HUDEP-2 (cell line): ENCODE measurements around the gene JAM3.

Experiments used
- DNase-seq, 76 experiments: peaks; one replicate each; lab custom pipeline; 2025; ENCODE audit not compliant: unreplicated experiment in 76 of 76; lab: John Stamatoyannopoulos, UW

Gene JAM3

DNA sequence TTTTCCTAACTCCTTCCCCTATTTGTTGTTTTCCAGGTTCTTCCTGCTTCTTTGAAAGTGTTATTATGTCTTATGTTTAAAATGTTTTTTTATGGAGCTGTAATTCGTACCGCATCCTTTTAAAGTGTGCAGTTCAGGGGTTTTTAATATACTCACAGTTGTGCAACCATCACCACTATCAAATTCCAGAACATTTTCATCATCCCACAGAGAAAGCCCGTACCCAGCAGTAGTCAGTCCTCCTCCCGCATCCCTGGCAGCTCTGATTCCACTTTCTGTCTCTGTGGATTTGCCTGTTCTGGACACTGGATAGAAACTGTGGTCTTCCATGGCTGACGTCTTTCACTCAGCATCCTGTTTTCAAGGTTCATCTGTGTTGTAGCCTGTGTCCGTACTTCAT, 73.7 kb downstream of the JAM3 start:
- DNase-seq, result no peak

DNA sequence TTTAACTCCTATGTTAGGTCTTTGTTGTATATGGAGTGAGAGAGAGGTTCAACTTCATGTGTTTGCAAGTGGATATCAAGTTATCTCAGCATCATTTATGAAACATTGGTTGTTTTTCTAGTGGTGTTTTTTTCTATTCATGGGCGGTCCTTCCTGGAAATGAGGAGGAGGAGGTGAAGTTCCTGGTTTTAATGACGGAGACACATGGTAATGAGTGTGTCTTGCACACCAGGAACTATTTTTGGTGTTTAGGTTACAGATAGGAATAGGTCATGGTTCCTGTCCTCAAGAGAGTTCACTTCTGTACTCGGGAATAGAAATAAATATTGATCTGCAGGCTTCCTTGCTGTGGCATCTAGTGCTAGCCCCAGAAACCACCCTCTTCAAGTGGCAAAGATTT, 74.9 kb downstream of the JAM3 start:
- no peak for DNase-seq

DNA sequence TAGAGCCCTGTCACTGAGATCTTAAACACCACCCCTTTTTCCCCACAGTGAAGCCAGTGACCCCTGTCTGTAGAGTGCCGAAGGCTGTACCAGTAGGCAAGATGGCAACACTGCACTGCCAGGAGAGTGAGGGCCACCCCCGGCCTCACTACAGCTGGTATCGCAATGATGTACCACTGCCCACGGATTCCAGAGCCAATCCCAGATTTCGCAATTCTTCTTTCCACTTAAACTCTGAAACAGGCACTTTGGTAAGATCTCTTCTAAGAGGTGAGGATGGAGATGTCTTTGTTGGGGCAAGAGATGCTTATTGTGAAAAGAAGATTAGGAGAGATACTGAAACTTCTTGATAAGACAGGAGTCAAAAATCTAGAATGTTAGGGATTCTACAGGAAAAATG, 75.9 kb downstream of the JAM3 start:
- no peak for DNase-seq

DNA sequence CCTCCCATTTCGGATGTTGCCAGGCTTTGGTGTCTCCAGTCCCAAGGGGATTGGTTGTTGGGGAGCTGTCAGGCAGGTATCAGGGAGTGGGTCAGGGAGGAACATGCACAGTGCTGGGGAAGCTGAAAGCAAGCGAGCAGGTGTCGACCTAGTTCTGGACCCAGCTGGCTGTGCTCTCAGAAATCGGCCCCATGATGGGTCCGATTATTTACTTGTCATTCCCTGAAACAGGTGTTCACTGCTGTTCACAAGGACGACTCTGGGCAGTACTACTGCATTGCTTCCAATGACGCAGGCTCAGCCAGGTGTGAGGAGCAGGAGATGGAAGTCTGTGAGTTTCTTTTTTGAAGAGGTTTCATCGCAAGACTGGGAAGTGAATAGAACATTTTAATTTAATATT, 76.8 kb downstream of the JAM3 start:
- no peak for DNase-seq

DNA sequence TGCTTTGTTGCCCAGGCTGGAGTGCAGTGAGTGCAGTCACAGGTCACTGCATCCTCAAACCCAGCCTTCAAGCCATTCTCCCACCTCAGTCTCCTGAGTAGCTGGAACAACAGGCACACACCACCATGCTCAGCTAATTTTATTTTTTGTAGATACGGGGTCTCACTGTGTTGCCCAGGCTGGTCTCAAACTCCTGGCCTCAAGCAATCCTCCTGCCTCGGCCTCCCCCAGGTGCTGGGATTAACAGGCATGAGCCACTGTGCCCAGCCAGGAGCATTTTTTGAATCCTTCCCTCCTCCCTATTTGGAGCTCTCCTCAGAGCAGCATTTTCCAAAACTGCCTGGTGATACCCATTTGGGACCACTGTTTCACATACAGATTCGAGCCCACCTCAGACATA, 77.7 kb downstream of the JAM3 start:
- no peak for DNase-seq

DNA sequence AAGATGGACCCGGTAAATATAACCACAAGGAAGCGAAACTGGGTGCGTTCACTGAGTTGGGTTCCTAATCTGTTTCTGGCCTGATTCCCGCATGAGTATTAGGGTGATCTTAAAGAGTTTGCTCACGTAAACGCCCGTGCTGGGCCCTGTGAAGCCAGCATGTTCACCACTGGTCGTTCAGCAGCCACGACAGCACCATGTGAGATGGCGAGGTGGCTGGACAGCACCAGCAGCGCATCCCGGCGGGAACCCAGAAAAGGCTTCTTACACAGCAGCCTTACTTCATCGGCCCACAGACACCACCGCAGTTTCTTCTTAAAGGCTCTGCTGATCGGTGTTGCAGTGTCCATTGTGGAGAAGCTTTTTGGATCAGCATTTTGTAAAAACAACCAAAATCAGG, 80.5 kb downstream of the JAM3 start:
- no peak for DNase-seq

DNA sequence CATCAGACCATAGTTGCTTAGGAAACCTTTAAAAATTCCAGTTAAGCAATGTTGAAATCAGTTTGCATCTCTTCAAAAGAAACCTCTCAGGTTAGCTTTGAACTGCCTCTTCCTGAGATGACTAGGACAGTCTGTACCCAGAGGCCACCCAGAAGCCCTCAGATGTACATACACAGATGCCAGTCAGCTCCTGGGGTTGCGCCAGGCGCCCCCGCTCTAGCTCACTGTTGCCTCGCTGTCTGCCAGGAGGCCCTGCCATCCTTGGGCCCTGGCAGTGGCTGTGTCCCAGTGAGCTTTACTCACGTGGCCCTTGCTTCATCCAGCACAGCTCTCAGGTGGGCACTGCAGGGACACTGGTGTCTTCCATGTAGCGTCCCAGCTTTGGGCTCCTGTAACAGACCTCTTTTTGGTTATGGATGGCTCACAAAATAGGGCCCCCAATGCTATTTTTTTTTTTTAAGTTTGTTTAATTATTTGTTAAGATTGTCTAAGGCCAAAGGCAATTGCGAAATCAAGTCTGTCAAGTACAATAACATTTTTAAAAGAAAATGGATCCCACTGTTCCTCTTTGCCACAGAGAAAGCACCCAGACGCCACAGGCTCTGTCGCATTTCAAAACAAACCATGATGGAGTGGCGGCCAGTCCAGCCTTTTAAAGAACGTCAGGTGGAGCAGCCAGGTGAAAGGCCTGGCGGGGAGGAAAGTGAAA, 81.5 kb downstream of the JAM3 start:
- DNase-seq, result no peak

DNA sequence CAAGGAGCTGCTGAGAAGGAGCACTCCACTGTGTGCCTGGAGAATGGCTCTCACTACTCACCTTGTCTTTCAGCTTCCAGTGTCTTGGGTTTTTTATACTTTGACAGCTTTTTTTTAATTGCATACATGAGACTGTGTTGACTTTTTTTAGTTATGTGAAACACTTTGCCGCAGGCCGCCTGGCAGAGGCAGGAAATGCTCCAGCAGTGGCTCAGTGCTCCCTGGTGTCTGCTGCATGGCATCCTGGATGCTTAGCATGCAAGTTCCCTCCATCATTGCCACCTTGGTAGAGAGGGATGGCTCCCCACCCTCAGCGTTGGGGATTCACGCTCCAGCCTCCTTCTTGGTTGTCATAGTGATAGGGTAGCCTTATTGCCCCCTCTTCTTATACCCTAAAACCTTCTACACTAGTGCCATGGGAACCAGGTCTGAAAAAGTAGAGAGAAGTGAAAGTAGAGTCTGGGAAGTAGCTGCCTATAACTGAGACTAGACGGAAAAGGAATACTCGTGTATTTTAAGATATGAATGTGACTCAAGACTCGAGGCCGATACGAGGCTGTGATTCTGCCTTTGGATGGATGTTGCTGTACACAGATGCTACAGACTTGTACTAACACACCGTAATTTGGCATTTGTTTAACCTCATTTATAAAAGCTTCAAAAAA, 82.3 kb downstream of the JAM3 start:
- no peak for DNase-seq

DNA sequence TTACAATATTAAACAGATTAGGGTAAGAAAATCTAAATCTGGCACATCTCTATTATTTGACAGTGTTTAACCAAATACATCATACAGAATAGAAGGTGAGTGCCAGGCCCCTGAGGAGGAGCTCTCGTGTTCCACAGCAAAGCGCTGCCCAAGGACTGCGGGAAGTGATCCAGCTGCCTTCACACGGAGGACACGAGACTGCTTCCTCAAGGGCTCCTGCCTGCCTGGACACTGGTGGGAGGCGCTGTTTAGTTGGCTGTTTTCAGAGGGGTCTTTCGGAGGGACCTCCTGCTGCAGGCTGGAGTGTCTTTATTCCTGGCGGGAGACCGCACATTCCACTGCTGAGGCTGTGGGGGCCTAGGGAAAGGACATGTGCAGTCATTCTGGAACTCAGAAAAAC, 83.8 kb downstream of the JAM3 start:
- DNase-seq, result no peak

DNA sequence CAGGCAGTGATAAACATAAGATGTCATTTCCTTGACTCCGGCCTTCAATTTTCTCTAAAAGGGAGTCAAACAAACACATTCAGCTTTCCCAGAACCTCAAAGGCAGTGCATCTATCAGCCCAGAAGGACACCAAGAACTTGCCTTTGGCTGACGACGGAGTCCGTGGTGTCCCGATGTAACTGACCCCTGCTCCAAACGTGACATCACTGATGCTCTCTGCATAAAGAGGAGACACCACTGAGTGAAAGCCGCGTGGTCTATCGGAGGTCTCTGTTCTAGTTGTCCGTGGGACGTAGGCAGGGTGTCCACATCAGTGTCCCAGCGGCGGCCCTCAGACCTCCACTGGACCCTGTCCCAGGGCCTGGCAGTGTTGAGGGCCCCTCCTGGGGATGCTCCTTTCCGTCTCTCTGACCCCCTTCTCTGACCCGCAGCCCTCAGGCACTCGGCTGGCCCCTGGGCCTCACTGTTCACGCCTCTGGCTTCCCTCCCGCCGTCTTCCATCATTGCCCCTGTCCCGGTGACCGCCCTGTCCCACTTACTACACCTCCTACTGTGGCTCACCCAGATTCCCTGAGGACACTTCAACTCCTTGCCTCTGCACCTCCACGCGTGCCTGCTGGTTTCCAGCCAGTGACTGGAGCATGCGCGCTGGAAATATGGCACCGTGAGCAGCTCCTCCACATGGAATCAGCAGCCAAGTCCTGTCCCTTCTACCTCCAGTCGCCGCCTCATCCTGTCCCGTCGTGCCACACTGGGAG, 84.5 kb downstream of the JAM3 start:
- DNase-seq, result no peak

DNA sequence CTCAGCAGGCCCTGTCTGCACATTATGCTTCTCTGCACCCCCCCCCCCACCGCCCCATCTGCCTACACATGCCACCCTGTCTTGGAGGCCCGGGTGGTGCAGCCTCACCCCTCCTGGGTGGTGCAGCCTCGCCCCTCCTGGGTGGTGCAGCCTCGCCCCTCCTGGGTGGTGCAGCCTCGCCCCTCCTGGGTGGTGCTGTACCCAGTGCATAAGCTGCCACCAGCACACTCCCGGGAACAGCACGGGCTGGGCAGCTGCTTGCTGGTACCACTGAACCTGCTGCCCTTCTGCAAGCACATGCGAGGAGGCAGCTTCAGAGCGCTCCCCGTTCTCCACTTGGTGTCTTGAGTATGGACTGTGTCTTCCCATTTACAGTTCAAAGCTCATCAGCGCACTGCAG, 85.6 kb downstream of the JAM3 start:
- DNase-seq, result no peak

DNA sequence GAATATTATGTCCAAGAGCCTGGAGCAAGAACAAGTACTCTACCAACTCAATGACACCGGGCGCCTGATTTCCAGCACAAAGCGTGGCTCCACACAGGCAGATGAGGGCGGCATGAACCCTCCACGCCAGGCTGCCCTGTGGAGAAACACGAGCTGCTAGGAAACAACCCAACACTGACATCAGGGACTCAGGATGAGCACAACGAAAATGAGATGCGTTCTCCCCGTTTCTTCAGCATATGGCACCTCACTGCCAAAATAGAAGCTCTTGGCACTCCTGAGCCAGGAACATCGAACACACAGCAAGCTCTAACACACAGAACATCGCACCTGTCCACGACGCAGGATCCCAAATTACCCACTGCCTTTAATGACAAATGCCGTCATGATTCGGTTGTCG, 86.6 kb downstream of the JAM3 start:
- DNase-seq, result no peak

DNA sequence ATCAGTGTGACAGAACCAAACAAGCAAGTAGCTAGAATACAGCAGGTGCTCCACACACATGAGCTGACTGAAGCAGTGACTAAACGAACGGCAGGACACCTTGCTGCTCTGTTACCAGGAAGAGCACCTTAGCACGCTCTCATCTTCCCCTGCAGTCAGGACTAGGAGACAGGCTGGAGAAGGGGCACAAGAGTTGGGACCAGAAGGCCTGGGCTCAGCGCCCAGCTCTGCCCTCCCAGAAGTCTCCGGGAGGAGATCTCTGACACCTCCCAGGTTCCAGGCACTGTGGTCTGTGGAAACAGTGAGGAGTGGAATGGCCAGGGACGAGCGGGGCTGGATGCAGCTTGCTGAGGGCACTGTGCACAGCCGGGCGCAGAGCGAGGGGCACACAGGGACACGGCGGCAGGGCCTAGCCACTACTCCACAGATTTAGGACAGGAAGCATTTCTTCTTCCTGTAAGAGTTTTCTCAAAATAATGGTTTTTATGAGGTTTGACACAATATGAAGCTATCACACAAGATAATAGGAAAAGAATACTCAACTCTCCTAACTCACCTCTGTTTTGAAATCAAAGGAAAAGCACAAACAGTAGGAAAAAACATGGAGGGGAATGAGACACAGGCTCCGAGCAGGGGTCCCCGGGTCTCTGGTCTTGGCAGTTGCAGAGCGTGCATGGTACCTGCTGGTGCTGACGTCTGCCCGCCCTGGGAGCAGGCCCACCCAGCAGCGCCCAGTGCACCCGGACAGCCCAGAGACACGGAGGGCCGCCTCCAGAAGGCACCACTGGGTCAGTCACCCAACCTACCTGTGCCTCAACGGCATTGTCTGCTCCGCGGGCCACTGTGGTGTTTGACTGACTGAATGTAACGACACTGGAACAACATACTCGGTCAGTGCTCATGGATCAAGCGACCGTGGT, 87.3 kb downstream of the JAM3 start:
- no peak for DNase-seq

DNA sequence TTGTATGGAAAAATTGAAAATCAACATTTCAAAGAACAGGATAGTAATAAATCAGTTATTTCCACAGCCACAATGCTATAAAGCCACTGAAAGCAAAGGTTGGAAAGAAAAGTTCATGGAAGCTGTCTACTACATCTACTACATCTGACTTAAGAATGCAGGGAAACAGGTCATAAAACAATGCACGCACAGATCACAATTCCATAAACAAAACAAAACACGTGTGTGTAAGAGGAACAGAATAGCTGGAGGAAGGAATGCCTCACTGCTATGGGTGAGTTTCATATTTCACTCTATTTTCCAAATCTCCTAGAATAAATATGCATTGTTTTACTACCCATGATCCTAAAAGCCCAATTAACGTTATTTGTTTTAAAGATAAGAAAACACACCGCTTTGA, 88.6 kb downstream of the JAM3 start:
- no peak for DNase-seq

DNA sequence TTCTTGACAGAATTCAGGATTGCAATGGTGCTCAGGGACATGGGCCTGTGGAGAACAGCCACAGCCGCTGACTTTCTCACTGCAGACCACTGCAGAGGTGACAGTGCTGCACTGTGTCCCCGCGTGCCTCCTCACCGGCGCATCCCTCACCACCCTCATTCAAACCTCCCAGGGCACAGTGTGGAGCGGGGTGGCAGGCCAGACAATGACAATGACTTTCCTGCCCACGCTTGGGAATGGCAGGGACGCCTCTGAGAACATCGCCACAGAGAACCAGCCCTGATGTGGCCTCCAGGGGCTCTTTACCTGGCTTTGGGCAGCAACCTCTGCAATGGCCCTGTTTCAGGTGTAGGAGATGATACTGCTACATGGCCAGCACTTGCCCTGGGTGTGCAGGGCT, 89.2 kb downstream of the JAM3 start:
- no peak for DNase-seq

DNA sequence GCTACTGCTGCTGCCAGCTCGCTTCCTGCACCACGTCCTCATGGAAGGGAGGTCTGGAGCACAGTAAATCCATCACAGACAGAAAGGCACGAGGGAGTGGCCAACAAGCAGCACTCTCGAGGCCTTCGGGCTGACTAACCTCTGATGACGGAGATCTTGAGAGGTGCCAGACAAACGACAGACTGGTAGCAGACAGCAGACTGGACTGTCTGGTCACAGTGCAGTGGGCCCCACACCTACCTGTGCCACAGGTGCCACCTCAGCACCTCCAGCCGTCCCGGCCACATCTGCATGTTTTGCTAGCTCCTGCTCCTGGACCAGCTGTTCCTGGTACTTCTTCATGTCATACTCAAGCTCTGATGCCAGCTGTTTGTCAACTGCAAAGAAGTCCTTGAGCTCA, 90.8 kb downstream of the JAM3 start:
- no peak for DNase-seq

DNA sequence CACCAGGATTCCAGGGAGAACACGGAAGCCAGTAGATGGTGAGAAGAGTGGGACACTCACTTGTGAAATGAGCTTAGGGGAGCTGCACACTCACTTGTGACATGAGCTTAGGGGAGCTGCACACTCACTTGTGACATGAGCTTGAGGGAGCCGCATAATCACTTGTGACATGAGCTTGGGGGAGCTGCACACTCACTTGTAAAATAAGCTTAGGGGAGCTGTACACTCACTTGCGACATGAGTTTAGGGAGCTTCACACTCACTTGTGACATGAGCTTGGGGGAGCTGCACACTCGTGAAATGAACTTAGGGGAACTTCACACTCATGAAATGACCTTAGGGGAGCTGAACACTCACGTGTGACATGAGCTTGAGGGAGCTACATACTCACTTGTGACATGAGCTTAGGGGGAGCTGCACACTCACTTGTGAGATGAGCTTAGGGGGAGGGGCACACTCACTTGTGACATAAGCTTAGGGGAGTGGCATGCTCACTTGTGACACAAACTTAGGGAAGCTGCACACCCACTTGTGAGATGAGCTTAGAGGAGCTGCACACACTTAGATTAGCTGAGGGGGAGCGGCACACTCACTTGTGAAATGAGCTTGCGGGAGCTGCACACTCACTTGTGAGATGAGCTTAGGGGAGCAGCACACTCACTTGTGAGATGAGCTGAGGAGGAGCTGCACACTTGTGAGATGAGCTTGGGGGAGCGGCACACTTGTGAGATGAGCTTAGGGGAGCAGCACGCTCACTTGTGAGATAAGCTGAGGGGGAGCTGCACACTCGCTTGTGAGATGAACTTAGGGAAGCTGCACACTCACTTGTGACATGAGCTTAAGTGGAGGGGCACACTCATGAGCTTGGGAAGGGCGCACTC, 95.9 kb downstream of the JAM3 start:
- DNase-seq, result no peak

DNA sequence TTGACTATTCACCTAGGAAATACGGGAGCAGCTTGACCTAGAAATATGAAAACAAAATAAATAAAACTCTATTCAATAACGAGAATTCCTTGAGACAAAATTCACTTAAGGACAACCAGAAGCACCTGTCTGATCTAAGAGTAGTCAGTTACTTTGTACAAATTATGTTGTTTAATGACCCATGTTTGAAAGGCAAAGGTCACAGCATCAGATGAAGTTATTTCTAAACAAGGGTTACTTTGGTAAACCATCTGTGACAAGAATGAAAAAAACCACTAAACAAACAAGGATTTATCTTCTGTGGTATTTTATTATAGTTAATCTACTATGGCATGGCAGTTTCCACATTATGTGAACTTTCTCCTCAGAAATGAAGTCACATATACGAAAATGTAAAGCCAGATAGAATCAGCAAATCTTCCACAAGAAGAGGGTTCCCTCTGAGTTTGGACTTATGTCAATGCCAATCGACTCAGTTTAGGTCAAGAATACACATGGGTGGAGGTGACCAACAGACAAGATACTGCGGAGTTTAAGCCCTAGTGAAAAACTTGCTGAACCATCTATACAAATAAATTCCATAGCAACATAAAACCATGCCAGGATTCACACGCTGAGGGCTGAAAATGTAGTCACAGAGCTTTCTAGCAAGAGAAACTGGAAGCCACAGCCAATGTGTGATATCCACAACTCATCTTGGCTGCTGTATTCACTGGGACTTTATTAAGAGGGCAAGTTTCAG, 101.5 kb downstream of the JAM3 start:
- DNase-seq, result no peak

DNA sequence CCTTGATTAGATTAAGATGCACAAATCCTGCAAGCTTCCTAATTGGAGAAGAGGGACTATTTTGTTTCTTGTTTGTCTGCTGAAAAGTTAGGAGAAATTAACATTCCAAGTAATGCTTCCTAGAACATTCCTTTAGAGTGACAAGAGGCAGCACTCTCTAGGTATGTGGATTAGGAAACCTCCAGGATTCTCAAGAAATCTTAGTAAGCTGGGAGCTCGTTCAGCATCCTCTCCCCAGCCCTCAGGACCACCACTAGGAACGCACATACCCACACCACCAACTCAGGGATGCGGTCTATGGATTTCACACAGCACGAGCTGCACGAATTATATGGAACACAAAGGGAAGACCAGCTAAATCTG, 102.0 kb downstream of the JAM3 start:
- DNase-seq, result no peak
